AG04449 (cell line): Measurements from ENCODE around the gene GLE1.

ENCODE experiments used
- CTCF ChIA-PET: fragments of 350-600 bp; formaldehyde crosslinking; extraction: SDS; loops from one replicate; lab custom pipeline; 2021; ENCODE audit warnings: antibody characterized with exemption; lab: Yijun Ruan, JAX
- POLR2A ChIA-PET: fragments of 400-600, 350-600 bp; formaldehyde crosslinking; extraction: SDS; loops from one replicate; lab custom pipeline; 2020; ENCODE audit warnings: antibody characterized with exemption, inconsistent platforms; lab: Yijun Ruan, JAX
- DNase-seq: peaks from one replicate; pipeline ENCODE4 v3.0.0-alpha.2; 2010; ENCODE audit warnings: low read depth, low spot score
- H3K4me3 ChIP-seq: 2 replicates; pipeline ENCODE4 v1.5.1; 2011; ENCODE audit warnings: low read depth, mild to moderate bottlenecking, control low read depth, low read length
- CTCF ChIP-seq: IDR thresholded peaks from one replicate; pipeline ENCODE4 v1.5.1; 2011; ENCODE audit warnings: mild to moderate bottlenecking, moderate library complexity, low read length, control low read depth, inconsistent platforms; ENCODE audit not compliant: insufficient read depth; ENCODE audit errors: missing control alignments

Gene GLE1

GRCh38 chr9:128494108-128494745, 10.3 kb upstream of the GLE1 start:
- DNase-seq = no peak
- H3K4me3 ChIP-seq = no peak overlapping the region
- CTCF ChIA-PET = no interaction called here
- TF ChIP-seq CTCF = no peak
- POLR2A ChIA-PET = no interaction called here

GRCh38 chr9:128494746-128495129, 9.8 kb upstream of the GLE1 start:
- DNase-seq = no peak
- no peak for TF ChIP-seq CTCF
- POLR2A ChIA-PET = no interaction called here
- CTCF ChIA-PET = interaction anchor here (1.8 kb wide), 1 partner anchor 133 kb away, joined by 5 read pairs; no protein-coding TSS in a partner anchor
- H3K4me3 ChIP-seq = no peak overlapping the region

GRCh38 chr9:128495296-128495695, 9.2 kb upstream of the GLE1 start:
- ChIA-PET CTCF (interaction anchor here (1.2 to 1.8 kb wide), 2 partner anchors 16 to 134 kb away, joined by 3 to 5 read pairs; no protein-coding TSS in a partner anchor), POLR2A (interaction anchor here (0.6 kb wide), 1 partner anchor 59 kb away, joined by 3 read pairs; no protein-coding TSS in a partner anchor)

DNA sequence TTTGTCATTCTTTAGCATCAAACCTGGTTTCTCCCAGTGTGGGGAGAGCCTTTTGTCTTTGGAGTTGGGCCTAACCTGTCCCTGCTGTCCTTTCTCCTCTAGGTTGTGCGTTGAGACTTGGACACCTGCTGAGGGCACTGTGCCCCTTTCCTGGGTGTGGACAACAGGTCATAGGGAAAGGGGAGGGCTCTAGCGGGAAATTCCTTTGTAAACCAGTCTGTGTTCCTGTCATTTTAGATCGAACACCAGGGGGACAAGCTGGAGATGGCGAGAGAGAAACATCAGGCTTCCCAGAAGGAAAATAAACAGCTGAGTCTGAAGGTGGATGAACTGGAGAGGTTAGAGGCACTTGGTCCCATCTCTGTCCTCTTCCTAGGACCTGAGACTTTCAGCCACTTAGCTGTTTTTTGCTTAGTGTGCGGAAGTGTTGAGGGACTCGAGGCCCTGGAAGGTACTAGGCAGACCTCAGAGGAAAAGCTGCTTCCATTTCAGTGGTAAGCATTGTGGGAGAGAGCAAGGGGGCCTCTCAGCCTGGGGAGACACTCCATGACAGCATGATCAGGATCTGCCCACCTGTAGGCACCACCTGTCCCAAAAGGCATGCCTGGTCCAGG, 8.6 kb upstream of the GLE1 start:
- no peak overlapping the region for H3K4me3 ChIP-seq
- ChIA-PET POLR2A (interaction anchor here (0.6 to 1.0 kb wide), 2 partner anchors 55 to 59 kb away, joined by 3 read pairs; no protein-coding TSS in a partner anchor), CTCF (interaction anchor here (1.2 to 1.8 kb wide), 3 partner anchors 16 to 134 kb away, joined by 3 to 5 read pairs (median 4); no protein-coding TSS in a partner anchor)
- TF ChIP-seq CTCF = no peak
- DNase-seq = no peak

More at GRCh38 chr9:128495296-128495695, 9.2 kb upstream of the GLE1 start:
- no peak overlapping the region for H3K4me3 ChIP-seq
- TF ChIP-seq CTCF = no peak
- DNase-seq = no peak

GRCh38 chr9:128497824-128498610, 6.5 kb upstream of the GLE1 start:
- ChIA-PET CTCF (interaction anchor here (1.0 to 1.5 kb wide), 3 partner anchors 11 to 59 kb away, joined by 3 to 4 read pairs (median 3); no protein-coding TSS in a partner anchor), POLR2A (no interaction called here)
- TF ChIP-seq CTCF = no peak
- no peak for DNase-seq
- no peak overlapping the region for H3K4me3 ChIP-seq
